Measurements from ENCODE around the gene ARMCX2.

- TF ChIP-seq CTCF (IDR thresholded peaks at IDR 0.05) (no peak), POLR2AphosphoS5 (IDR thresholded peaks at IDR 0.05) (no peak), POLR2A (IDR thresholded peaks at IDR 0.05) (no peak)
These were observed 33.8 kb upstream of the ARMCX2 start for GRCh38 chrX:101693476-101693875.

Measured in gastroesophageal sphincter (tissue), 3 donors.